ENCODE measurements around the gene ZNF20. TPM values are rescaled to one million over a fixed set of nuclear protein-coding genes. Genes with fewer than 3 reads are reported as not detected.

Gene ZNF20
- total and polyA plus RNA-seq, 10 of the 15 experiments (the other 5 are each of a cell fraction or from before 2014, with no cell fraction given), result 2.0 to 5.1 (median 2.6) TPM

DNA sequence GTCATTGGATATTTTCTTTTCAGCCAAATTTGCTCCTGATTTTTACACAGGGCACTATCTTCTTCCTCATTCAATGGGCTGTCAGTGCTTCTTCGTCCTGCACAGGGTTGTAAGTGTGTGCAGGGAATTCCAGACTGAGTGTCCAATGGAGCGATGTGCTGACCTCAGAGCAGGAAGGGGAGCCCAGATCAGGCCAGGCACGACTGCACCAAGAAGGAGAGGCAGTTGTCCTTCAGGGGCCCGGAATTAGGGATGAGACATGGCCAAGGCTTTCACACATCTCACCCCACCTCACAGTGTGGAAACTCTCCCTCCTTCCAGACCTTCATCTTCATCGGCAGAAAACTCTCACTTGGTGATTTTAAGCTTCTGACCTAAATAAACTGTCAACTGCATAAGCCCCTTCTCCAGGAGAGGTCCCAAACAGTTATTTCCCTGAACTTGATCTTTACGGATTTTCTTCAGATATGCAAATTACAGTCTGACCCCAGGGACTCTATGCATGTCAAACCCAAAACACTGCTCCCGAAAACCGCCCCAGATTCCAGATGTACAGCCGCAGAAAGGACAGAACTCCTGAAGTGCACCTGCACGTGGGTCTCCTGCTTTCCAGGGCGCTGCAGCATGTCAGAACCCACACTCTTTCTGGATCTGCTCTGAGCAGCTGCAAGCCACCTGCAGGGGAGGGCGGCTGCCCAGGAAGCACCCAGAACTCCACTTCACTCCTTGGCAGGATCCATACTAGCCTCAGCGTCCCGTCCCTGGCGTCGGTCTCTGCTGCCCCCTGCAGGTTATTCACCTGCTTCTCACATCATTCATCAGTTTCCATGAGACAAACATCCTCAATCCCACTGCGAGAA, 625 bp upstream of the ZNF20 start:
- Histone ChIP-seq H3K27me3 (replicated peaks in 1 of 2; ENCODE audit: control insufficient read depth in 2 of 2, insufficient read depth in 2 of 2, low read length in 1 of 2) (no peaks in the 10 kb centered on the region), H3K9me3 (replicated peaks; ENCODE audit: control insufficient read depth, insufficient read depth, low read length) (peaks cover 10% of the 10 kb centered on the region), H4K20me1 (ENCODE audit: control insufficient read depth, insufficient read depth) (no peaks in the 10 kb centered on the region), H3K27ac (ENCODE audit: control insufficient read depth, insufficient read depth) (no peak overlapping the region), H3K4me2 (ENCODE audit: control insufficient read depth, insufficient read depth) (peak overlapping the region; percentile 69), H3K4me3 (peak overlapping the region; percentile 96), H2AFZ (ENCODE audit: control insufficient read depth, low read depth, low read length) (peak overlapping the region; percentile 96), H3K79me2 (ENCODE audit: control insufficient read depth, insufficient read depth, low read length) (peaks cover 4% of the 10 kb centered on the region; the same call in 1 of the 2 replicates), H3K36me3 (ENCODE audit: control insufficient read depth in 2 of 2, insufficient read depth in 2 of 2, low read length in 1 of 2) (peaks cover 0 to 11% of the 10 kb centered on the region in 2 experiments; a peak in 3 of 4 replicates), H3K4me1 (ENCODE audit: control insufficient read depth, insufficient read depth, low read length) (peaks cover 3% of the 10 kb centered on the region), H3K9ac (ENCODE audit: control insufficient read depth, insufficient read depth, low read length) (peak overlapping the region; percentile 89; the same call in 1 of the 2 replicates)
- ChIA-PET SMC1A (ENCODE audit: uncharacterized antibody, unreplicated experiment) (interaction anchor here (0.6 to 2.4 kb wide), 16 partner anchors 13 to 481 kb away, joined by 3 to 28 read pairs (median 5); partner anchors contain the start of genes ZNF491, ZNF625, ZNF700 and ZNF763), CTCF (interaction anchor here (0.7 to 7.2 kb wide), 30 partner anchors 14 to 481 kb away, joined by 3 to 84 read pairs (median 4); partner anchors contain the start of genes ZNF441, ZNF491, ZNF625 and ZNF700), POLR2A (interaction anchor here (0.6 to 1.4 kb wide), 4 partner anchors 50 to 216 kb away, joined by 3 to 5 read pairs (median 4); partner anchors contain the start of gene ZNF700), RAD21 (ENCODE audit: unreplicated experiment) (interaction anchor here (0.6 to 3.2 kb wide), 21 partner anchors 13 to 582 kb away, joined by 3 to 55 read pairs (median 6); partner anchors contain the start of genes ZNF136, ZNF491, ZNF563 and ZNF625)
- peak; percentile 93 for FAIRE-seq
- intact Hi-C loops (cut with micrococcal nuclease; ENCODE audit: unreplicated experiment), result loop anchor here (1.0 to 2.0 kb wide), 6 partner anchors 50 to 343 kb away; no protein-coding TSS in a partner anchor
- ATAC-seq, result peak; percentile 85
- WGBS (ENCODE audit: insufficient coverage, insufficient replicate concordance, low lambda C conversion rate, missing lambda C conversion rate), result under 1% methylated on average over 17 of the region's 17 CpGs
- in situ Hi-C loops (cut with MboI), result loop anchor here (5.0 kb wide), 4 partner anchors 83 to 343 kb away; partner anchors contain the start of gene ZNF491
- BruUV-seq (replicated peaks), result no TSS peak
- peak; percentile 60 for DNase-seq (ENCODE audit: low read depth, low spot score)
- TF ChIP-seq NFYB (IDR thresholded peaks at IDR 0.05; ENCODE audit: insufficient read depth, low read depth, low read length), result no peak
- no peak for TF ChIP-seq CREM (IDR thresholded peaks at IDR 0.05; ENCODE audit: low read depth)
- TF ChIP-seq SMARCA5 (IDR thresholded peaks at IDR 0.05), result peak; percentile 54; the same call in 1 of the 2 replicates
- no peak; the same call in 1 of the 2 replicates for TF ChIP-seq LARP7 (IDR thresholded peaks at IDR 0.05)
- no peak for TF ChIP-seq TCF3 (IDR thresholded peaks at IDR 0.05; ENCODE audit: borderline replicate concordance, insufficient read depth, low read depth, low read length)
- TF ChIP-seq KAT2A (conservative IDR thresholded peaks at IDR 0.05; ENCODE audit: control insufficient read depth, low read depth, low read length), result no peak
- TF ChIP-seq FOS (IDR thresholded peaks at IDR 0.05; ENCODE audit: borderline replicate concordance, extremely low read depth, insufficient read length), result no peak
- TF ChIP-seq CHD2 (IDR thresholded peaks at IDR 0.05; ENCODE audit: borderline replicate concordance, low read depth, low read length), result no peak
- no peak for TF ChIP-seq ATF7 (IDR thresholded peaks at IDR 0.05; ENCODE audit: low read depth)
- TF ChIP-seq, protein P1, sequence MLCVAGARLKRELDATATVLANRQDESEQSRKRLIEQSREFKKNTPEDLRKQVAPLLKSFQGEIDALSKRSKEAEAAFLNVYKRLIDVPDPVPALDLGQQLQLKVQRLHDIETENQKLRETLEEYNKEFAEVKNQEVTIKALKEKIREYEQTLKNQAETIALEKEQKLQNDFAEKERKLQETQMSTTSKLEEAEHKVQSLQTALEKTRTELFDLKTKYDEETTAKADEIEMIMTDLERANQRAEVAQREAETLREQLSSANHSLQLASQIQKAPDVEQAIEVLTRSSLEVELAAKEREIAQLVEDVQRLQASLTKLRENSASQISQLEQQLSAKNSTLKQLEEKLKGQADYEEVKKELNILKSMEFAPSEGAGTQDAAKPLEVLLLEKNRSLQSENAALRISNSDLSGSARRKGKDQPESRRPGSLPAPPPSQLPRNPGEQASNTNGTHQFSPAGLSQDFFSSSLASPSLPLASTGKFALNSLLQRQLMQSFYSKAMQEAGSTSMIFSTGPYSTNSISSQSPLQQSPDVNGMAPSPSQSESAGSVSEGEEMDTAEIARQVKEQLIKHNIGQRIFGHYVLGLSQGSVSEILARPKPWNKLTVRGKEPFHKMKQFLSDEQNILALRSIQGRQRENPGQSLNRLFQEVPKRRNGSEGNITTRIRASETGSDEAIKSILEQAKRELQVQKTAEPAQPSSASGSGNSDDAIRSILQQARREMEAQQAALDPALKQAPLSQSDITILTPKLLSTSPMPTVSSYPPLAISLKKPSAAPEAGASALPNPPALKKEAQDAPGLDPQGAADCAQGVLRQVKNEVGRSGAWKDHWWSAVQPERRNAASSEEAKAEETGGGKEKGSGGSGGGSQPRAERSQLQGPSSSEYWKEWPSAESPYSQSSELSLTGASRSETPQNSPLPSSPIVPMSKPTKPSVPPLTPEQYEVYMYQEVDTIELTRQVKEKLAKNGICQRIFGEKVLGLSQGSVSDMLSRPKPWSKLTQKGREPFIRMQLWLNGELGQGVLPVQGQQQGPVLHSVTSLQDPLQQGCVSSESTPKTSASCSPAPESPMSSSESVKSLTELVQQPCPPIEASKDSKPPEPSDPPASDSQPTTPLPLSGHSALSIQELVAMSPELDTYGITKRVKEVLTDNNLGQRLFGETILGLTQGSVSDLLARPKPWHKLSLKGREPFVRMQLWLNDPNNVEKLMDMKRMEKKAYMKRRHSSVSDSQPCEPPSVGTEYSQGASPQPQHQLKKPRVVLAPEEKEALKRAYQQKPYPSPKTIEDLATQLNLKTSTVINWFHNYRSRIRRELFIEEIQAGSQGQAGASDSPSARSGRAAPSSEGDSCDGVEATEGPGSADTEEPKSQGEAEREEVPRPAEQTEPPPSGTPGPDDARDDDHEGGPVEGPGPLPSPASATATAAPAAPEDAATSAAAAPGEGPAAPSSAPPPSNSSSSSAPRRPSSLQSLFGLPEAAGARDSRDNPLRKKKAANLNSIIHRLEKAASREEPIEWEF (IDR thresholded peaks at IDR 0.05; ENCODE audit: insufficient replicate concordance, low read depth, low read length), result no peak
- no peak for TF ChIP-seq SMAD1 (IDR thresholded peaks at IDR 0.05; ENCODE audit: low read depth, partially characterized antibody)
- no peak for TF ChIP-seq MTA2 (IDR thresholded peaks at IDR 0.05; ENCODE audit: low read depth)
- TF ChIP-seq, protein P2, sequence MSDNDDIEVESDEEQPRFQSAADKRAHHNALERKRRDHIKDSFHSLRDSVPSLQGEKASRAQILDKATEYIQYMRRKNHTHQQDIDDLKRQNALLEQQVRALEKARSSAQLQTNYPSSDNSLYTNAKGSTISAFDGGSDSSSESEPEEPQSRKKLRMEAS (IDR thresholded peaks at IDR 0.05; ENCODE audit: low read depth, low read length), result no peak
- no peak for TF ChIP-seq NR2C2 (IDR thresholded peaks at IDR 0.05; ENCODE audit: borderline replicate concordance, control insufficient read depth, insufficient read length, low read depth)
- TF ChIP-seq NR2C1 (IDR thresholded peaks at IDR 0.05), result no peak
- TF ChIP-seq SMC3 (IDR thresholded peaks at IDR 0.05; ENCODE audit: borderline replicate concordance, low read length), result peak; percentile 93
- TF ChIP-seq STAT3 (IDR thresholded peaks at IDR 0.05; ENCODE audit: low read depth, low read length), result no peak
- no peak for TF ChIP-seq ZZZ3 (IDR thresholded peaks at IDR 0.05; ENCODE audit: control insufficient read depth, insufficient read length, low read depth)

Measured in GM12878 (cell line).